Stimulated activated CD8-positive, alpha-beta memory T cell treated with anti-CD3 and anti-CD28 coated beads, Interleukin-12 subunit alpha, Interleukin-12 subunit beta, amount 100 ng/mL, for 1 hour (primary cell): ENCODE data around the gene DCAF17.
"Not testable (repeated sequence)": the region's sequence is repeated elsewhere in the genome, so short reads cannot be mapped to it uniquely, and the experiment has no call there.

Experiments used
- DNase-seq: peaks from one replicate; pipeline ENCODE4 v3.0.0-alpha.2; 2020; ENCODE audit warnings: low read depth

The DCAF17 gene

GRCh38 chr2:171459498-171459897 lies 25.5 kb downstream of the DCAF17 start:
- DNase-seq: no peak

DNA sequence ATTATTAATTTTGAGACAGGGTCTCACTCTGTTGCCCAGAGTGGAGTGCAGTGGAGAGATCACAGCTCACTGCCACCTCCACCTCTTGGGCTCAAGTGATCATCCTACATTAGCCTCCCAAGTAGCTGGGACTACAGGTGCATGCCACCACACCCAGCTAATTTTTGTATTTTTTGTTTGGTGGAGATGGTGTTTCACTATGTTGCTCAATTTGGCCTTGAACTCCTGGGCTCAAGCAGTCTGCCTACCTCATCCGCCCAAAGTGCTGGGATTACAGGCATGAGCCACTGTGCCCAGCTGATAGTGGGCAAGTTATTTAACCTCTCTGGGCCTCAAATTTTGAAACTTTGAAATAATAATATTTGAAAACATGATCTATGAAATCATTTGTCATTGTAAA lies 26.5 kb downstream of the DCAF17 start:
- DNase-seq: no peak

DNA sequence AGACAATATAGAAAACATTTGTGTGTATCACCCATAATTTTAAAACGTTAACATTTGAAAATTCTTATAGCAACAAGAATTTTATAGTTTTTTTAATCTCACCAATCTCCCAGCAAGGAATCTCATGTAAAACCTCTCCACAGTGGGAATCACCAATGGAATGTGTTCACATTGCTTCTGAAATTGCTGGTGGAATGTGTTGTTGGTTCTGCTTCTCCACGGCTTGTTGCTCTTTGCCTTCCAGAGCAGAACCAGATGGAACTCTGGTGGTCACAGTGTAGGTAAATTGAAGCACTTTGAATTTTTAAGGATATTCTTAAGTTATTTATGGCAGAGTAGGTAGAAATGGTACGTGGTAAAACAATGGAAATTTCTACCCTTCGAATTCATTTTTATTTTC lies 35.1 kb downstream of the DCAF17 start:
- no peak for DNase-seq

DNA sequence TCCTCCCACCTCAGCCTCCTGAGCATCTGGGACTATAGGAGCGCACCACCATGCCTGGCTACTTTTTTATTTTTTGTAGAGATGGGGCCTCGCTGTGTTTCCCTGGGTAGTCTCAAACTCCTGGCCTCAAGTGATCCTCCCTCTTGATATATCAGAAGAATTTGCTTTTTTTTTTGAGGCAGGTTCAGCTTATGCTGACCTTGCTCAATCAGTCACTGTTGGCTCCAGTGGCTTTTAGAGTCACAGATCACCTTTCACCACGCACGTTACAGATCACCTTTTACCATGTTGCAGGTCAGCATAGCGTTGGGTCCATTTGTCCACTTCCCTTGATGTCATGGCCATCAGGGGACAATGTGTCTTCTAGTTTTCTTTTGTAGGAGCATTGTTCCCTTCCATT lies 36.1 kb downstream of the DCAF17 start:
- no peak for DNase-seq

DNA sequence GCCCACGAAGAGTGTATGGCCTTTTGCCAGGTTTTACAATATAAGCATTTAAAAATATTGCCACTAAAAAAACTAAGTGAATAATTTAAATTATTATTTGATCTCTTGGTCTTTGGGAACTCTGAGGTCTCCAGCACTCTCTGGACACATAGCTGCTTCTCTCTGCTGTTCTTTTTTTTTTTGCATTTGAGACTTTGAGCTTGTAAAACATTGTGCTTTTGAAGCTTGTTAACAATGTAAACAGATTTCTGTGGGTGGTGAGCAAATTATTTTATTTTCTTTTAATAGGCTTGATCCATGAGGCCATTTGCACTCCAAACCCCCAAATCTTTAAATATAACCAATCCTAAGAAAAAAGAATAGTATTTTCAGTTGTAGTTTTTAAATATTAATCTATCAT lies 42.0 kb downstream of the DCAF17 start:
- no peak for DNase-seq

- no peak for DNase-seq
Measured at GRCh38 chr2:171478345-171478744, 44.3 kb downstream of the DCAF17 start.

GRCh38 chr2:171479154-171479814 lies 45.3 kb downstream of the DCAF17 start:
- no peak for DNase-seq

GRCh38 chr2:171480908-171481307 lies 46.9 kb downstream of the DCAF17 start:
- DNase-seq: no peak

DNA sequence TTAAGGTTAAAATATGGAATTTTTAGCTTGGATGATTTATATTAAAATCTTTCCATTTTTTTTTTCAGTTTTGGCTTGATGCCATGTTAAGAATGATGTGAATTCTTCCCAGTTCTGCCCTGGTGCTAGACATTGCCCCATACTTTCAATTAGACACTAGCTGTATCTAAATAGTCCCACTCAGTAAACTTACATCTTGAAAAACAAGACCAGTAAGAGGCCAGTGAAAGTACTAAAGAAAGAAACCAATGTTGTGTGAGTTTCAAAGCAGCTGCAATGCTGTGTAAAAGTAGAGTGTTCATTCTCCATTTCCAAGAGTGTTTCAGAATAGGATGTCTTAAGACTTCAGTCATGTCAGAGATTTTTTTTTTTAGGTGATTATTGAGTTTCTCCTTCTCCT lies 48.3 kb downstream of the DCAF17 start:
- DNase-seq: no peak

- DNase-seq: no peak
Measured at GRCh38 chr2:171482877-171483276, 48.9 kb downstream of the DCAF17 start.

GRCh38 chr2:171483793-171484192 lies 49.8 kb downstream of the DCAF17 start:
- no peak for DNase-seq

GRCh38 chr2:171485116-171485515 lies 51.1 kb downstream of the DCAF17 start:
- no peak for DNase-seq

DNA sequence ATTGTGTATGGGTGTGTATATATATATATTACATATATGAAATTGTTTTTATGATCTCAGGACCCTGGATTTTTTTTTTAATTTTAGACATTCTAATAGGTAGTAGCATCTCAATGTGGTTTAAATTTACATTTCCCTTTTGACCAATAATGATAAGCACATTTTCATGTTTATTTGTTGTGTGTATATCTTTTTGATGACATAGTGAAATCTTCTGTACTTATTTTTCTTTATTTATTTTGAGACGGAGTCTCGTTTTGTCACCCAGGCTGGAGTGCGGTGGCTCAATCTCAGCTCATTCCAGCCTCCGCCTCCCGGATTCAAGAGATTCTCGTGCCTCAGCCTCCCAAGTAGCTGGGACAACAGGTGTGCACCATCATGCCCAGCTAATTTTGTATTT lies 53.2 kb downstream of the DCAF17 start:
- DNase-seq: no peak

DNA sequence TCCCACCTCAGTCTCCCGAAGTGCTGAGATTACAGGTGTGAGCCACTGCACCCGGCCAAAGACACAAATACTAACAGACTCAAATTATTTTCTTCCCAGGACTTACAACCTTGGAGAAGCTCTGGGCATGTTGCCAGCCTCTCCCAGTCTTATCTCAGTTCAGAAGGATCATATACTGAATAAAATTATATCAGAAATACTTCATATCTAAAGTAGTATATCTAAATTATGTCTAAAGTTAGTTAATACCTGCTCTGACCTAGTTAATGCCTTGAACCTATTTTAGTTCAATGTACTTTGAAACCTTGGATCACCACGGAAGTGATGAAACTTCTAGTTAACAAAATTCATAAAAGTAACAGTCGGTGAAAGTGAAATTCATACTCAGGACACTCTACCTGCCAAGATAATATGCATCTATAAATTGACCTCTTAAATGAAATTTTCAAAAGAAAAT lies 53.8 kb downstream of the DCAF17 start:
- no peak for DNase-seq

GRCh38 chr2:171490577-171490976 lies 56.6 kb downstream of the DCAF17 start:
- DNase-seq: no peak

GRCh38 chr2:171491292-171491691 lies 57.3 kb downstream of the DCAF17 start:
- no peak for DNase-seq

DNA sequence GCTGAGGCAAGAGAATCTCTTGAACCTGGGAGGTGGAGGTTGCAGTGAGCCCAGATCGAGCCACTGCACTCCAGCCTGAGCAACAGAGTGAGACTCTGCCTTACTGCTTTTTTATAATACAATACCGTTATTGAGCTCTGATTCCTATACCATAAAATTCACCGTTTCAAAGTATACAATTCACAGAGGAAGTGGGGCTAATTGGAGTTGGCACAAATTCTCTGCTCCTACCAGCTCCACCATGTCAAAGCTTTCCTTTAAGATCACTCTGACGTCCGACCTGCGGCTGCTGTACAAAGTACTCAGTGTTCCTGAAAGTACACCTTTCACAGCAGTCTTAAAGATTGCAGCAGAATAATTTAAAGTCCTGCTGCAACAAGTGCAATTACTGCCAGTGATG lies 58.6 kb downstream of the DCAF17 start:
- DNase-seq: no peak

DNA sequence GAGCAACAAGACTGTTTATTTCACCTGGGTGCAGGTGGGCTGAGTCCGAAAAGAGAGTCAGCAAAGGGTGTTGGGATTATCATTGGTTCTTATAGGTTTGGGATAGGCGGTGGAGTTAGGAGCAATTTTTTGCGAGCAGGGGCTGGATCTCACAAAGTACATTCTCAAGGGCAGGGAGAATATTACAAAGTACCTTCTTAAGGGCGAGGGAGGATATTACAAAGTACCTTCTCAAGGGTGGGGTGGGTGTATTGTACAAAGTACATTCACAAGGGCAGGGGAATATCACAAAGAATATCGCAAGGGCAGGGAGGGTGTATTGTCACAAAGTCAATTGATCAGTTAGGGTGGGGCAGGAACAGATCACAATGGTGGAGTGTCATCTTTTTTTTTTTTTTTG lies 63.6 kb downstream of the DCAF17 start:
- DNase-seq: not testable (repeated sequence)

DNA sequence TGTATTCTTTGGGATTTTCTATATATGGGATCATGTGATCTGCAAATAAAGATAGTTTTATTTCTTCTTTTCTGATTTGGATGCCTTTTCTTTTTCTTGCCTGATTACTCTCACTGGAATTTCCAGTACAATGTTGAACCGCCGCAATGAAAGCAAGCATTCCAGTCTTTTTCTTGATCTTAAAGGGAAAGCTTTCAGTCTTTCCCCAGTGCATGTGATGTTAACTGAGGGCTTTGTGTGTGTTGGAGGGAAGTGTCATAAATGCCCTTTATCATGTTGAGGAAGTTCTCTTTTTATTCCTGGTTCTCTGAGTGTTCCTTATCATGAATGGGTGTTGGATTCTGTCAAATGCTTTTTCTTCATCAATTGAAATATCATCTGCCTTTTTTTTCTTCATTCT lies 71.3 kb downstream of the DCAF17 start:
- DNase-seq: no peak

GRCh38 chr2:171509945-171510731 lies 76.1 kb downstream of the DCAF17 start:
- DNase-seq: no peak

- no peak for DNase-seq
Measured at GRCh38 chr2:171512014-171512413, 78.0 kb downstream of the DCAF17 start.

GRCh38 chr2:171512683-171513195 lies 78.7 kb downstream of the DCAF17 start:
- DNase-seq: no peak

GRCh38 chr2:171513719-171514160 lies 79.7 kb downstream of the DCAF17 start:
- no peak for DNase-seq
